Stomach smooth muscle (tissue), 2 donors: Measurements from ENCODE around the gene RAB7B.

ENCODE experiments used
- H3K27ac ChIP-seq: one replicate; pipeline ENCODE4 v1.7.0; 2013; ENCODE audit warnings: mild to moderate bottlenecking, low read length, inconsistent platforms
- H3K27me3 ChIP-seq, 2 donors: one replicate each; pipeline ENCODE4 v1.7.0; 2013; ENCODE audit warnings: low read length in 2 of 2; ENCODE audit not compliant: insufficient read depth in 2 of 2, control insufficient read depth in 1 of 2
- H3K36me3 ChIP-seq, 2 donors: one replicate each; pipeline ENCODE4 v1.7.0; 2013; ENCODE audit warnings: low read length in 2 of 2; ENCODE audit not compliant: control insufficient read depth in 2 of 2, insufficient read depth in 2 of 2
- H3K4me1 ChIP-seq: one replicate; pipeline ENCODE4 v1.7.0; 2013; ENCODE audit warnings: low read length; ENCODE audit not compliant: control insufficient read depth, insufficient read depth
- H3K4me3 ChIP-seq, 2 donors: one replicate each; pipeline ENCODE4 v1.7.0; 2013; ENCODE audit warnings: low read length in 2 of 2
- H3K9ac ChIP-seq, 2 donors: one replicate each; pipeline ENCODE4 v1.7.0; 2013; ENCODE audit warnings: low read length in 2 of 2, mild to moderate bottlenecking in 1 of 2
- H3K9me3 ChIP-seq, 2 donors: one replicate each; pipeline ENCODE4 v1.7.0; 2013; ENCODE audit warnings: low read length in 2 of 2; ENCODE audit not compliant: control insufficient read depth in 2 of 2
- donor health status: healthy.
- donor health status: Pancreatic carcinoma.

Gene RAB7B

GRCh38 chr1:205981257-205981656, 21.9 kb downstream of the RAB7B start:
- Histone ChIP-seq H3K4me1 (no peaks in the 10 kb centered on the region), H3K36me3 (peaks cover 0 to 2% of the 10 kb centered on the region in 2 donors), H3K9ac (no peak overlapping the region), H3K27ac (no peak overlapping the region), H3K27me3 (peaks cover 0 to 5% of the 10 kb centered on the region in 2 donors), H3K4me3 (no peak overlapping the region), H3K9me3 (no peaks in the 10 kb centered on the region)

DNA sequence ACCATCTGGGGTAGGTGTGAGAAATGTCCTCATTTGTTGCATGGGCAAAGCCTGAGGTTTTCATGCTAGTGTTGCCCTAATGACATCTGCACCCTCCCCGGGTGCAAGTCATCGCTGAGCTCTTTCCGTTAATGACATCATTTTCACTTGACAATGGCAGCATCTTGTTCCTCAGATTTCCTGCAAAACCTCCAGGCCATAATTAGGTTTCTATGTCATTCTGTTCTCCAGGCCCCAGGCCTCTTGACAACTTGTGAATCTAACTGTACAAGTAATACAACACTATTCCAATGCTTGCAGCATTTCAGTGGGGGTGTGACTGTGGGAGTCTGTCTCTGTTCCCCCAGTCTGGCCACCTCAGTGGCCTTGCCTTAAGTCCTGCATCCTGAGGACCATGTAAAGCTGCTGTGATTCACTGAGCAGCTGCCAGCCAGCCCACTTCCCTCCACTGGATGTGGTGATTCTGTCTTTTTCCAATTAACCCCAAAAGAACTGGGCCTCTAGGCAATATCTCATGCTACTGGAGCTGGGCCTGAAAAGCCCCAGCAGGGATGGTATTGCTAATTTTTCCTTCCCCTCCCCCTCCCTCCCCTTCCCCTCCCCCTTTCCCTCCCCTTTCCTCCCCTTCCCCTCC, 22.8 kb downstream of the RAB7B start:
- Histone ChIP-seq H3K9me3 (no peaks in the 10 kb centered on the region), H3K4me3 (no peak overlapping the region), H3K9ac (no peak overlapping the region), H3K4me1 (no peaks in the 10 kb centered on the region), H3K27ac (no peak overlapping the region), H3K27me3 (peaks cover 0 to 9% of the 10 kb centered on the region in 2 donors), H3K36me3 (peaks cover 0 to 2% of the 10 kb centered on the region in 2 donors)

- Histone ChIP-seq H3K27ac (no peak overlapping the region), H3K27me3 (peaks cover 0 to 13% of the 10 kb centered on the region in 2 donors), H3K4me1 (no peaks in the 10 kb centered on the region), H3K36me3 (peaks cover 0 to 2% of the 10 kb centered on the region in 2 donors), H3K9me3 (no peaks in the 10 kb centered on the region), H3K9ac (no peak overlapping the region), H3K4me3 (no peak overlapping the region)
Observed at GRCh38 chr1:205979301-205979700, 23.9 kb downstream of the RAB7B start.

- Histone ChIP-seq H3K4me1 (no peaks in the 10 kb centered on the region), H3K36me3 (no peaks in the 10 kb centered on the region), H3K4me3 (no peak overlapping the region), H3K27me3 (peaks cover 0 to 13% of the 10 kb centered on the region in 2 donors), H3K9me3 (no peaks in the 10 kb centered on the region), H3K27ac (no peak overlapping the region), H3K9ac (no peak overlapping the region)
Observed at GRCh38 chr1:205978676-205979075, 24.5 kb downstream of the RAB7B start.

DNA sequence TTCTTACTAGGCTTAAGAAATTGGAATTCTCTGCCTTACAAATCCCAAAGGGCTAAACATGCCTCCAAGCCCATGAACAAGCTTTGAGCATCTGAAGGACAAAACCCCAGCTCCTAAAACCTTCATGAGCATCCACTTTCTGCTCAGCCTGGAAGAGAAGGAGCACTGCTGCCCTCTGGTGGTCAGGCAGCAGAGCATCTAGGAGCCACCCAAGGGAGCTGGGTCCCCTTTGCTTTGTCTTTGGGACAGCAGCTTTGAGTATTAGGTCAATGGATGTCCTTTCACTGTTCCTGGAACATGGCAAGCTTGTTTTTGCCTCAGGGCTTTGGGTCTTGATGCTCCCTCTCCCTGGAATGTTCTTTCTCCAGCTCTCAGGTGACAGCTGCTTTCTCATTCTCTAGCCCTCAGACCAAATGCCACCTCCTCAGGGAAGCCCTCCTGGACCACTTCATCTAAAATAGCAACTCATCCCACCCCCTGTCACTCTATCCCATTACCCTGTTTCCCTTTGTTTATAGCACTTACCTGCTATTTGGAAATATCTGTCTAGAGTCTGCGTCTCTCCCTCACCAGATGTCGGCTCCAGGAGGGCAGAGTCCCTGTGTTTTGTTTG, 25.7 kb downstream of the RAB7B start:
- Histone ChIP-seq H3K27ac (no peak overlapping the region), H3K9me3 (no peaks in the 10 kb centered on the region), H3K4me3 (no peak overlapping the region), H3K9ac (no peak overlapping the region), H3K36me3 (no peaks in the 10 kb centered on the region), H3K4me1 (no peaks in the 10 kb centered on the region), H3K27me3 (peaks cover 0 to 16% of the 10 kb centered on the region in 2 donors)

- H3K36me3 ChIP-seq, result no peaks in the 10 kb centered on the region
- no peaks in the 10 kb centered on the region for H3K9me3 ChIP-seq
- no peaks in the 10 kb centered on the region for H3K4me1 ChIP-seq
- H3K27me3 ChIP-seq, result peaks cover 0 to 16% of the 10 kb centered on the region in 2 donors
- no peak overlapping the region for H3K27ac ChIP-seq
- no peak overlapping the region for H3K9ac ChIP-seq
- H3K4me3 ChIP-seq, result no peak overlapping the region
Observed at GRCh38 chr1:205976708-205977401, 26.3 kb downstream of the RAB7B start.

DNA sequence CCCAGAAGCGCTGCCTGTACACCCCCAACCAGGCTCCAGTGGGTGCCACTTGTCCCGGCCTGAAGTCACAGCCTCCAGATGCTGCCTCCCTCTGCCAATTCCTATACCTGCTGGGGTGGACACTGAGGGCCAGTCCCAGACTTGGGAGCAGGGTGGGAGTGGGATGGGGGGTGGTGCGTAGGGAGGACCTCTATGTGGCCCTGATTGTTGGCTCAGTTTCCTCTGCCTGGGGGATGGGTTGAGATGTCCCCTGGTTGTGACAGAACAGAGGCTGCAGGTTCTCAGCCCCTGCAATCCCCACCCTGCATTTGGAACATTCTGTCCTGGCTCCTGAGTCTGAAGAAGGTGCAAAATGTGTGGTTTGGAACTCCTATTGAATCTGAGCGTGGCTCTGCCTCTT, 27.2 kb downstream of the RAB7B start:
- H3K4me1 ChIP-seq, result no peaks in the 10 kb centered on the region
- no peaks in the 10 kb centered on the region for H3K9me3 ChIP-seq
- no peak overlapping the region for H3K4me3 ChIP-seq
- no peak overlapping the region for H3K9ac ChIP-seq
- H3K27ac ChIP-seq, result no peak overlapping the region
- H3K36me3 ChIP-seq, result no peaks in the 10 kb centered on the region
- H3K27me3 ChIP-seq, result peaks cover 0 to 16% of the 10 kb centered on the region in 2 donors

DNA sequence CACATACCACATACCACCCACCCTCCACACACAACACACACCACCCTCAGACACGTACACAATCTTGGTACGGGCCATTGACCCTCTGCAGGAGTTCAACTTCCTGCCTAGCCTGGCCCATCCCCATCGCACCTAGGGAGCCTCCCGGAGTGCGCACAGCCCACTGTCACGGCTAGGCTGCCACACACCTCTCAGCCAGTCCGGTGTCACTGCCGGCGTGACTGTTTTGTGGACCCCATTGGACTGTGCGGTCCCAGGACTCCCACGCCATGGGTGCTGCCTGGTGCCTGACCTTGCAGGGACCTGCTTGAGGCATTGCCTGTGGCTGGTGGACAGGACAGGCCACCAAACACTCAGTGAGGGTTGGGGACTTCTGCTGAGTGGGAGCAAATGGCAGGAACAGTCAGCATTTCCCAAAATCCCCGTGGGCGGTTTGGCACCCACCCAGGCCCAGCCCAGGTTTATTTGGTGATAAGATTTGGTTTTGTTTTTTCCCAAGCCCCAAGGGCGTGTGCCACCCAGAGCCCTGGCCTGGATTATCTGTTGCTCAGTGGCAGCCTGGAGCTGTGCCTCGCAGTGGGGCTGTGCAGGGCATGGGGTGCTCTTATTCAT, 27.7 kb downstream of the RAB7B start:
- Histone ChIP-seq H3K27ac (no peak overlapping the region), H3K27me3 (peaks cover 0 to 16% of the 10 kb centered on the region in 2 donors), H3K9ac (no peak overlapping the region), H3K4me1 (no peaks in the 10 kb centered on the region), H3K4me3 (no peak overlapping the region), H3K9me3 (no peaks in the 10 kb centered on the region), H3K36me3 (no peaks in the 10 kb centered on the region)

GRCh38 chr1:205974712-205975111, 28.5 kb downstream of the RAB7B start:
- H3K4me3 ChIP-seq, result no peak overlapping the region
- H3K9ac ChIP-seq, result no peak overlapping the region
- no peaks in the 10 kb centered on the region for H3K36me3 ChIP-seq
- H3K4me1 ChIP-seq, result no peaks in the 10 kb centered on the region
- H3K27me3 ChIP-seq, result peaks cover 0 to 16% of the 10 kb centered on the region in 2 donors
- no peaks in the 10 kb centered on the region for H3K9me3 ChIP-seq
- H3K27ac ChIP-seq, result no peak overlapping the region

DNA sequence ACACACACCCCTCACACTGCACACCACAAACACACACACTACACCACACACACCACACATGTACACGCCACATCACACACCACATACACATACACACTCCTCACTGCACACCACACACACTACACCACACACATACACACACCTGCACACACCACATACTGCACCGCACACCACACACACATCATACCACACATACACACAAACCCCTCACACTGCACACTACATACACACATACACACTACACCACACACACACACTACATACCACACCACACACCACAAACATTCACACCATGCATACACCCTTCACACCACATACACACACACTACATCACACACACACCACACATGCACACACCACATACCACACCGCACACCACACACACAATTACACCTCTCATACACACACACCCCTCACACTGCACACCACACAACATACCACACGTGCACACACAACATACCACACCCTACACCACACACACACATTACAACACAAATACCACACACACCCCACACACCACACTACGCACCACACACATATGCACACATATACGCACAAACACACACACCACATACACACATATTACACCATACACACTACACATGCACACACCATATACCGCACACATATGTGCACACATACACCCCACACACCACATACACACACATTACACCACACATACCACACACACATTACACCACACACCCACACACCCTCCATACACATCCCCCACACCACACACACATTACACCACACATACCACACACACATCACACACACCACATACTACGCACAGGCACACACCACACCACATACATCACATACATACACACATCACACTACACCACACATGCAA, 29.6 kb downstream of the RAB7B start:
- Histone ChIP-seq H3K4me3 (no peak overlapping the region), H3K36me3 (no peaks in the 10 kb centered on the region), H3K9me3 (no peaks in the 10 kb centered on the region), H3K27me3 (peaks cover 0 to 16% of the 10 kb centered on the region in 2 donors), H3K27ac (no peak overlapping the region), H3K9ac (no peak overlapping the region), H3K4me1 (no peaks in the 10 kb centered on the region)
